IMR-90 (cell line): Measurements from ENCODE around the gene ERLIN1.

ENCODE experiments used
- BHLHE40 ChIP-seq: fragments of 150-350 bp; IDR thresholded peaks from 2 replicates; pipeline ENCODE4 v1.6.1; 2016; ENCODE audit warnings: mild to moderate bottlenecking, low read depth, low read length
- FOS ChIP-seq: fragments of 150-350 bp; IDR thresholded peaks from 2 replicates; pipeline ENCODE4 v1.6.1; 2016; ENCODE audit warnings: low read depth, low read length
- MAFK ChIP-seq: IDR thresholded peaks from 2 replicates; pipeline ENCODE4 v1.6.1; 2012; ENCODE audit warnings: low read depth, low read length, improper control_type of control experiment
- MAZ ChIP-seq: IDR thresholded peaks from 2 replicates; pipeline ENCODE4 v1.6.1; 2012; ENCODE audit warnings: low read depth, mild to moderate bottlenecking, low read length, improper control_type of control experiment, moderate library complexity, borderline replicate concordance
- MXI1 ChIP-seq: IDR thresholded peaks from 2 replicates; pipeline ENCODE4 v1.6.1; 2012; ENCODE audit warnings: low read depth, mild to moderate bottlenecking, low read length, moderate library complexity, borderline replicate concordance
- POLR2A ChIP-seq: IDR thresholded peaks from 2 replicates; pipeline ENCODE4 v1.6.1; 2012; ENCODE audit warnings: mild to moderate bottlenecking, low read depth, low read length
- RAD21 ChIP-seq: IDR thresholded peaks from 2 replicates; pipeline ENCODE4 v1.6.1; 2012; ENCODE audit warnings: low read length, improper control_type of control experiment
- RFX5 ChIP-seq: IDR thresholded peaks from 2 replicates; pipeline ENCODE4 v1.8.0; 2012; ENCODE audit warnings: low read depth, mild to moderate bottlenecking, low read length, moderate library complexity
- SMC3 ChIP-seq: fragments of 150-350 bp; IDR thresholded peaks from 2 replicates; pipeline ENCODE4 v1.6.1; 2016; ENCODE audit warnings: low read depth, mild to moderate bottlenecking, antibody characterized with exemption, low read length, moderate library complexity
- TF ChIP-seq, protein P1 (sequence below): conservative IDR thresholded peaks from 2 replicates; pipeline ENCODE4 v1.5.1; 2012; ENCODE audit warnings: mild to moderate bottlenecking, low read depth, low read length, improper control_type of control experiment
- TF ChIP-seq, protein P2 (sequence below): fragments of 150-350 bp; IDR thresholded peaks from 2 replicates; pipeline ENCODE4 v1.6.1; 2016; ENCODE audit warnings: low read depth, mild to moderate bottlenecking, low read length, moderate library complexity, borderline replicate concordance

DNA sequence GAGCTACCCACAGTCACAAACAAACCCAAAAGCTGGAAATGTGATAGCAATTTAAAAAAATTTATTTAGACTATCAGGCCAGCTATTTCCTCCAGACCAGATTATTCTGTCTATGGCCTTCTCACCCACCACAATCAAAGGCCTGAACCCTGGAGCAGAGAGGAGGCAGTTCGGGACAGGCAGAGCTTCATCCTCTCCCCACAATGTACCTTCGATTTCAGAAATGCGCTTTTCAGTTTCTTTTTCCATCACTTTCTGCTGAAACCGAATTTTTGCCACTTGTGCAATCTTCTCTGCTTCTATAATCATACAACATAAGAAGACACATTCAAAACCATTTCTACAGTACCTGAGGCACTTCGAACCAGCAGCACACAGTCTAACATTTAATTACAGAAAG, 29.9 kb downstream of the ERLIN1 start:
- TF ChIP-seq, protein P1, sequence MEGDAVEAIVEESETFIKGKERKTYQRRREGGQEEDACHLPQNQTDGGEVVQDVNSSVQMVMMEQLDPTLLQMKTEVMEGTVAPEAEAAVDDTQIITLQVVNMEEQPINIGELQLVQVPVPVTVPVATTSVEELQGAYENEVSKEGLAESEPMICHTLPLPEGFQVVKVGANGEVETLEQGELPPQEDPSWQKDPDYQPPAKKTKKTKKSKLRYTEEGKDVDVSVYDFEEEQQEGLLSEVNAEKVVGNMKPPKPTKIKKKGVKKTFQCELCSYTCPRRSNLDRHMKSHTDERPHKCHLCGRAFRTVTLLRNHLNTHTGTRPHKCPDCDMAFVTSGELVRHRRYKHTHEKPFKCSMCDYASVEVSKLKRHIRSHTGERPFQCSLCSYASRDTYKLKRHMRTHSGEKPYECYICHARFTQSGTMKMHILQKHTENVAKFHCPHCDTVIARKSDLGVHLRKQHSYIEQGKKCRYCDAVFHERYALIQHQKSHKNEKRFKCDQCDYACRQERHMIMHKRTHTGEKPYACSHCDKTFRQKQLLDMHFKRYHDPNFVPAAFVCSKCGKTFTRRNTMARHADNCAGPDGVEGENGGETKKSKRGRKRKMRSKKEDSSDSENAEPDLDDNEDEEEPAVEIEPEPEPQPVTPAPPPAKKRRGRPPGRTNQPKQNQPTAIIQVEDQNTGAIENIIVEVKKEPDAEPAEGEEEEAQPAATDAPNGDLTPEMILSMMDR: no peak
- TF ChIP-seq, protein P2, sequence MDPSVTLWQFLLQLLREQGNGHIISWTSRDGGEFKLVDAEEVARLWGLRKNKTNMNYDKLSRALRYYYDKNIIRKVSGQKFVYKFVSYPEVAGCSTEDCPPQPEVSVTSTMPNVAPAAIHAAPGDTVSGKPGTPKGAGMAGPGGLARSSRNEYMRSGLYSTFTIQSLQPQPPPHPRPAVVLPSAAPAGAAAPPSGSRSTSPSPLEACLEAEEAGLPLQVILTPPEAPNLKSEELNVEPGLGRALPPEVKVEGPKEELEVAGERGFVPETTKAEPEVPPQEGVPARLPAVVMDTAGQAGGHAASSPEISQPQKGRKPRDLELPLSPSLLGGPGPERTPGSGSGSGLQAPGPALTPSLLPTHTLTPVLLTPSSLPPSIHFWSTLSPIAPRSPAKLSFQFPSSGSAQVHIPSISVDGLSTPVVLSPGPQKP: no peak
- TF ChIP-seq RFX5 (no peak), POLR2A (no peak), FOS (no peak), BHLHE40 (no peak), RAD21 (no peak), SMC3 (no peak), MAFK (no peak), MAZ (no peak), MXI1 (no peak)
